ENCODE data around the gene PLXNA4. TPM values are rescaled to one million over a fixed set of nuclear protein-coding genes. Genes with fewer than 3 reads are reported as not detected.
A peak's percentile ranks its signal among the peaks of the same experiment; 100 is the strongest.

PLXNA4 gene
- total RNA-seq, 1 experiment from 2014 or later, result 0.81 TPM

- Mint-ChIP-seq H3K4me3 (no peak overlapping the region), H3K27me3 (ENCODE audit: low read depth) (peaks cover 4% of the 10 kb centered on the region; the same call in 1 of the 2 replicates), H3K36me3 (no peaks in the 10 kb centered on the region), H3K4me1 (peaks cover 15% of the 10 kb centered on the region), H3K9me3 (peaks cover 3% of the 10 kb centered on the region; the same call in 1 of the 2 replicates), H3K27ac (no peak overlapping the region)
- DNase-seq (ENCODE audit: low spot score), result no peak
- TF ChIP-seq RELA (CRISPR knock-in tag; IDR thresholded peaks at IDR 0.05; ENCODE audit: borderline replicate concordance) (no peak), JUN (CRISPR knock-in tag; IDR thresholded peaks at IDR 0.05) (no peak), SMAD3 (CRISPR knock-in tag; IDR thresholded peaks at IDR 0.05; ENCODE audit: borderline replicate concordance) (no peak), ZNF416 (CRISPR knock-in tag; IDR thresholded peaks at IDR 0.05) (no peak), CTCF (IDR thresholded peaks at IDR 0.05) (no peak), KAT7 (CRISPR knock-in tag; IDR thresholded peaks at IDR 0.05; ENCODE audit: borderline replicate concordance) (no peak)
- TF ChIP-seq, protein P1, sequence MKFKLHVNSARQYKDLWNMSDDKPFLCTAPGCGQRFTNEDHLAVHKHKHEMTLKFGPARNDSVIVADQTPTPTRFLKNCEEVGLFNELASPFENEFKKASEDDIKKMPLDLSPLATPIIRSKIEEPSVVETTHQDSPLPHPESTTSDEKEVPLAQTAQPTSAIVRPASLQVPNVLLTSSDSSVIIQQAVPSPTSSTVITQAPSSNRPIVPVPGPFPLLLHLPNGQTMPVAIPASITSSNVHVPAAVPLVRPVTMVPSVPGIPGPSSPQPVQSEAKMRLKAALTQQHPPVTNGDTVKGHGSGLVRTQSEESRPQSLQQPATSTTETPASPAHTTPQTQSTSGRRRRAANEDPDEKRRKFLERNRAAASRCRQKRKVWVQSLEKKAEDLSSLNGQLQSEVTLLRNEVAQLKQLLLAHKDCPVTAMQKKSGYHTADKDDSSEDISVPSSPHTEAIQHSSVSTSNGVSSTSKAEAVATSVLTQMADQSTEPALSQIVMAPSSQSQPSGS (CRISPR knock-in tag; IDR thresholded peaks at IDR 0.05; ENCODE audit: borderline replicate concordance, low read depth), result no peak
- CTCF ChIA-PET, result no interaction called here
- ATAC-seq, result no peak
- POLR2A ChIA-PET, result no interaction called here
These were observed 126.1 kb downstream of the PLXNA4 start for GRCh38 chr7:132450188-132450587.

DNA sequence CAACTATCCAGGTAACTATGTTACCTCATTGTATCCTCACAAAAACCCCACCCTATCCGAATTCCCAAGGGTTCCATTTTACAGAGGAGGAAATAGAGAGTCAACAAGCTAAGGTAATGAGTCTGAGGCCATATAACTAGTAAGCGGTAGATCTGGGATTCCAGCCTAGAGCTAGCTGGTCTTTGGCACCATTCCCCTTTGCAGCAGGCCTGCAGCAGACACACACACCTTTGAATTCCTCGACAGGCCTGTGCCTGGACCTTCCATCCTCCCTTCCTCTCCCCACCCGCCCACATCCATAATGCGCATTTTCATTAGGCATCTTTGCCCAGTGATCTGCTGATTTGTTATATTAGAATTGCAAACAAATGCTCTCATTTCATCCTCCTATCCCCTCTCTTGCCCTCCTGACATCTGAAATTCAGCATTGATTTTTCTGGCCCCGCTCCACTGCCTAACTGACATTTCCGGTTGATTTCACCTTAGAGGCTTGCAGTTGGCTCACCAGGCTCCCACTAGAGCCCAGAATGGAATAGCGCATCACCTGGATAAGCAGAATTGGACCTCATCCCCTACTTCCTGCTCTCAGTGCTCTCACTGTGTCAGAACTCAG is 129.5 kb downstream of the PLXNA4 start:
- Mint-ChIP-seq H3K27me3 (ENCODE audit: low read depth) (no peaks in the 10 kb centered on the region; the same call in 1 of the 2 replicates), H3K27ac (no peak overlapping the region), H3K36me3 (no peaks in the 10 kb centered on the region), H3K4me1 (peaks cover 18% of the 10 kb centered on the region), H3K9me3 (peaks cover 3% of the 10 kb centered on the region; the same call in 1 of the 2 replicates), H3K4me3 (no peak overlapping the region)
- TF ChIP-seq, protein P2, sequence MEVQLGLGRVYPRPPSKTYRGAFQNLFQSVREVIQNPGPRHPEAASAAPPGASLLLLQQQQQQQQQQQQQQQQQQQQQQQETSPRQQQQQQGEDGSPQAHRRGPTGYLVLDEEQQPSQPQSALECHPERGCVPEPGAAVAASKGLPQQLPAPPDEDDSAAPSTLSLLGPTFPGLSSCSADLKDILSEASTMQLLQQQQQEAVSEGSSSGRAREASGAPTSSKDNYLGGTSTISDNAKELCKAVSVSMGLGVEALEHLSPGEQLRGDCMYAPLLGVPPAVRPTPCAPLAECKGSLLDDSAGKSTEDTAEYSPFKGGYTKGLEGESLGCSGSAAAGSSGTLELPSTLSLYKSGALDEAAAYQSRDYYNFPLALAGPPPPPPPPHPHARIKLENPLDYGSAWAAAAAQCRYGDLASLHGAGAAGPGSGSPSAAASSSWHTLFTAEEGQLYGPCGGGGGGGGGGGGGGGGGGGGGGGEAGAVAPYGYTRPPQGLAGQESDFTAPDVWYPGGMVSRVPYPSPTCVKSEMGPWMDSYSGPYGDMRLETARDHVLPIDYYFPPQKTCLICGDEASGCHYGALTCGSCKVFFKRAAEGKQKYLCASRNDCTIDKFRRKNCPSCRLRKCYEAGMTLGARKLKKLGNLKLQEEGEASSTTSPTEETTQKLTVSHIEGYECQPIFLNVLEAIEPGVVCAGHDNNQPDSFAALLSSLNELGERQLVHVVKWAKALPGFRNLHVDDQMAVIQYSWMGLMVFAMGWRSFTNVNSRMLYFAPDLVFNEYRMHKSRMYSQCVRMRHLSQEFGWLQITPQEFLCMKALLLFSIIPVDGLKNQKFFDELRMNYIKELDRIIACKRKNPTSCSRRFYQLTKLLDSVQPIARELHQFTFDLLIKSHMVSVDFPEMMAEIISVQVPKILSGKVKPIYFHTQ (CRISPR knock-in tag; IDR thresholded peaks at IDR 0.05), result no peak
- TF ChIP-seq RORB (CRISPR knock-in tag; IDR thresholded peaks at IDR 0.05) (no peak), PRRX2 (CRISPR knock-in tag; IDR thresholded peaks at IDR 0.05) (no peak), TP53 (CRISPR knock-in tag; IDR thresholded peaks at IDR 0.05) (no peak), CREM (CRISPR knock-in tag; IDR thresholded peaks at IDR 0.05) (no peak), NR1H2 (CRISPR knock-in tag; IDR thresholded peaks at IDR 0.05) (no peak), NR2C2 (CRISPR knock-in tag; IDR thresholded peaks at IDR 0.05) (no peak), MXD4 (CRISPR knock-in tag; IDR thresholded peaks at IDR 0.05; ENCODE audit: borderline replicate concordance) (no peak), GRHL2 (CRISPR knock-in tag; IDR thresholded peaks at IDR 0.05; ENCODE audit: insufficient replicate concordance, severe bottlenecking) (no peak), FOXK1 (CRISPR knock-in tag; IDR thresholded peaks at IDR 0.05) (no peak), MYBL2 (CRISPR knock-in tag; IDR thresholded peaks at IDR 0.05) (no peak), ZBTB21 (CRISPR knock-in tag; IDR thresholded peaks at IDR 0.05; ENCODE audit: borderline replicate concordance) (no peak), TEAD1 (CRISPR knock-in tag; IDR thresholded peaks at IDR 0.05) (no peak), SMAD3 (CRISPR knock-in tag; IDR thresholded peaks at IDR 0.05; ENCODE audit: borderline replicate concordance) (no peak), JAZF1 (CRISPR knock-in tag; IDR thresholded peaks at IDR 0.05) (no peak), ZNF671 (CRISPR knock-in tag; IDR thresholded peaks at IDR 0.05) (no peak)
- TF ChIP-seq, protein P3, sequence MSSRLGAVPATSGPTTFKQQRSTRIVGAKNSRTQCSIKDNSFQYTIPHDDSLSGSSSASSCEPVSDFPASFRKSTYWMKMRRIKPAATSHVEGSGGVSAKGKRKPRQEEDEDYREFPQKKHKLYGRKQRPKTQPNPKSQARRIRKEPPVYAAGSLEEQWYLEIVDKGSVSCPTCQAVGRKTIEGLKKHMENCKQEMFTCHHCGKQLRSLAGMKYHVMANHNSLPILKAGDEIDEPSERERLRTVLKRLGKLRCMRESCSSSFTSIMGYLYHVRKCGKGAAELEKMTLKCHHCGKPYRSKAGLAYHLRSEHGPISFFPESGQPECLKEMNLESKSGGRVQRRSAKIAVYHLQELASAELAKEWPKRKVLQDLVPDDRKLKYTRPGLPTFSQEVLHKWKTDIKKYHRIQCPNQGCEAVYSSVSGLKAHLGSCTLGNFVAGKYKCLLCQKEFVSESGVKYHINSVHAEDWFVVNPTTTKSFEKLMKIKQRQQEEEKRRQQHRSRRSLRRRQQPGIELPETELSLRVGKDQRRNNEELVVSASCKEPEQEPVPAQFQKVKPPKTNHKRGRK (CRISPR knock-in tag; IDR thresholded peaks at IDR 0.05; ENCODE audit: borderline replicate concordance), result no peak
- TF ChIP-seq, protein P4, sequence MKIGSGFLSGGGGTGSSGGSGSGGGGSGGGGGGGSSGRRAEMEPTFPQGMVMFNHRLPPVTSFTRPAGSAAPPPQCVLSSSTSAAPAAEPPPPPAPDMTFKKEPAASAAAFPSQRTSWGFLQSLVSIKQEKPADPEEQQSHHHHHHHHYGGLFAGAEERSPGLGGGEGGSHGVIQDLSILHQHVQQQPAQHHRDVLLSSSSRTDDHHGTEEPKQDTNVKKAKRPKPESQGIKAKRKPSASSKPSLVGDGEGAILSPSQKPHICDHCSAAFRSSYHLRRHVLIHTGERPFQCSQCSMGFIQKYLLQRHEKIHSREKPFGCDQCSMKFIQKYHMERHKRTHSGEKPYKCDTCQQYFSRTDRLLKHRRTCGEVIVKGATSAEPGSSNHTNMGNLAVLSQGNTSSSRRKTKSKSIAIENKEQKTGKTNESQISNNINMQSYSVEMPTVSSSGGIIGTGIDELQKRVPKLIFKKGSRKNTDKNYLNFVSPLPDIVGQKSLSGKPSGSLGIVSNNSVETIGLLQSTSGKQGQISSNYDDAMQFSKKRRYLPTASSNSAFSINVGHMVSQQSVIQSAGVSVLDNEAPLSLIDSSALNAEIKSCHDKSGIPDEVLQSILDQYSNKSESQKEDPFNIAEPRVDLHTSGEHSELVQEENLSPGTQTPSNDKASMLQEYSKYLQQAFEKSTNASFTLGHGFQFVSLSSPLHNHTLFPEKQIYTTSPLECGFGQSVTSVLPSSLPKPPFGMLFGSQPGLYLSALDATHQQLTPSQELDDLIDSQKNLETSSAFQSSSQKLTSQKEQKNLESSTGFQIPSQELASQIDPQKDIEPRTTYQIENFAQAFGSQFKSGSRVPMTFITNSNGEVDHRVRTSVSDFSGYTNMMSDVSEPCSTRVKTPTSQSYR (CRISPR knock-in tag; IDR thresholded peaks at IDR 0.05), result no peak
- TF ChIP-seq, protein P1 (CRISPR knock-in tag; IDR thresholded peaks at IDR 0.05; ENCODE audit: borderline replicate concordance, low read depth), result no peak
- CTCF ChIA-PET, result no interaction called here
- POLR2A ChIA-PET, result interaction anchor here (0.6 kb wide), 1 partner anchor 1702 kb away, joined by 3 read pairs; no protein-coding TSS in a partner anchor
- DNase-seq (ENCODE audit: low spot score), result no peak
- ATAC-seq, result peak; percentile 57; the same call in 1 of the 2 replicates

Data from WTC11 (cell line).